NCI-H2171 treated with DMSO at 0.1 percent for 48 hours (cell line): Measurements from ENCODE around the gene PITPNM3.

ENCODE experiments used
- DNase-seq: peaks from one replicate; lab custom pipeline; 2025; lab: John Stamatoyannopoulos, UW

PITPNM3 gene

DNA sequence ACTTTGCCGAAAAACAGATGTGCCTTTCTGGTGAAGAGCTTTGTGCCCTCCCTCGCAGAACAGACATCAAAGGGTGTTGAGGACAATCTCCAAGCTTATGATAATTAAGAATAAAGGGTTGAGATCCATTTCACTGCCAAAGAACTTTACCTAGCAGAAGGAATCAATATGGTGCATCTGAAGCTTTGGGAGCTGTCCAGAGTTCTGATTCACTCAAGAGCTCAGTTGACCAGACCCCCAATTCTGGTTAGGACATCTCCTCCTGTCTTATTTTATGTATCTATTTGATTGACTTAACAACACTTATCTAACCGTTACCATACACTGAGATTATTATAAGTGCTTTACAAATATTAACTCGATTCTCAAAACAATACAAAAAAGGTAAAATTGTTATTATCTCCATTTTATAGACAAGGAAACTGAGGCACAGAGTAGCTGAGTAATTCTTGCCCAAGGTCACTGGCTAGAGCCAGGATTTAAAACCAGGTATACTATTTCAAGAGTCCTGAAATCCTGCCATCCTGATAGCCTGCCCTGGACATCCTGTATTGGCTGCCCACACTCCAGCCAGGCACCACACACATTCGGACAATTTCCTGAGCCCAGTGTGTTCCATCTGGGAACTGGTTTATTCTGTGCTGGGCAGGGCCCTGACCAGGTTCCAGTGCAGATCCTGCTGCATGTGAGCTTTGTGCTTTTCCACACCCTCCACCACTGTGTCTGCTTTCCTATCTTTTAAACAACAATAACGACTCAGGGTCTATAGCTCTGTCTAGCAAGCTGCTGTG, 29.8 kb downstream of the PITPNM3 start:
- DNase-seq, result no peak

DNA sequence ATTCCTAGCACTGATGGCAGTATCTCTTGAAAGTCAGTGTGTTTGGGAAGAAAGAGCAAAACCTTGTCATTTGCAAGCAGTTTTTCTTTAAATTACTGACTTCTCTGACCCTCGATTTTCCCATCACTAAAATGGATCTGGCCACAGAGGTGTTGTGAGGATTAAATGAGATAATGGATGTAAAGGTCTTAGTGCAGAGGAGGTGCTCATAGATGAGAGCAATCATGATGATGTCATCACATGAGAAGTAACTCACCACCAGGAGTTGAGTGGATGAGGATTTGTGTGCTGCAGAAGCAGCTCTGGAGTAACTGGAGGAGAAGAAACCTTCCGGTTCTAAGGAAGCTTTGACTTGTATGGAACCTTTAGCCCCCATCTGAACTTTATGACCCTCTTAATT, 30.6 kb downstream of the PITPNM3 start:
- no peak for DNase-seq

DNA sequence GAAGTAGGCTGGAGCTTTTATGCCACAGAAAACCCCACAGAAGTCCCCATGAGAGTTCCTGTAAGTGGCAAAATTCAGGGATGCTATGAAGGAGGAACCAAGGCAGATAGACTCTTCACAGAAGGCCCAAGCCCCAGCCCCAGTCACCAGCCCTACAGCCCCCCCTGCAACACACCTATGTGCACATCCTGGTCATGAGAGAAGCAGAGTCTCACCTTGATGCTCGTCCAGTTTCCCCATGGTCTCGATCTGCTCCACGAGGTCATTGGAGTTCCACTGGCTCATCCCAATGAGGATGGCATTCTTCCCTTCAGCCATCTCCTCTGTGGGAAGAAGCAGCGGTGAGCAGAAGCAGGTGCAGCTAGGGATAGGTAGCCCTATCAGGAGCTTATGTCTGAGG, 31.2 kb downstream of the PITPNM3 start:
- DNase-seq, result no peak

DNA sequence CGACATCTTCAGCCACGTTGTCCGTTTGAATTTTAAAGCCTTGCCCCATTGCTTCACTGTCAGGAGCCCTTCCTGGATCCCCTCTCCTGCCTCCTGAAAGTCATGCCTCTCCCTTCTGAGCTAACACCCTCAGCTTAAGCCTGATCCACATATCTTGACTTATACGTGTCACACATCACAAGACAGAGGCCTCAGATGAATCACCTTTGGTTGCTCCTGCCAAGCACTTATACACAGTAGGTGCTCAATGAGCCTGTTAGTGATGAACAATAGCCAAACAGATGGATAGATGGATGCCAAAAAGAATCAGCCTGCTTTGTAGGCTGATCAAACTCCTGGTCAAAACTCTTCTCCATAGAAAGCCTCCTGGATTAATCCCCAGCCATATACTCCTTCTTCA, 31.8 kb downstream of the PITPNM3 start:
- no peak for DNase-seq

DNA sequence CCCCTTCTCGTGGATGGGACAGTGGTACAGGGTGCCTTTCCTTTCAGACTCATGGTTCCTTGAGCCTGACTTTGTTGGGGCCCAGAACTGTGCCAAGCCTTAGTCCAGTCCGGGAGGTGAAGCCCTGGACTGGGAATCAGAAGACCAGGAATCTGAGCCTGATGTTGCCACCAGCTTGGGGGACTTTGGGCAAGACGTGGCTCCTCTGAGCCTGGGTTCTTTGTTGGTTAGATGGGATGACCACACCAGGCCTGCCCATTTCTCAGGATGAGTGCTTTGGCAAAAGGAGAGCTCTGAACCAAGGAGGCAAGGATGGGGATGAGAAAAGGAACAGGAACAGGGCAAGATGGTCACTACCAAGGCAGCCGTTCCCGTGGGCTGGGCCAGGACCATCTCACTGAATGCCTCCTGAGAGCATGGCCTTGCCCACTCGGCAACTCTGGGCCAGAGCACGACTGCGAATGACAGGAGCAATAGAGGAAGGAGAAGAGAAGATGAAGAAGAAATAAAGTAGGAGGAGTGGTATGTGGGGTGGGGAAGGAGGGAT, 32.5 kb downstream of the PITPNM3 start:
- no peak for DNase-seq

DNA sequence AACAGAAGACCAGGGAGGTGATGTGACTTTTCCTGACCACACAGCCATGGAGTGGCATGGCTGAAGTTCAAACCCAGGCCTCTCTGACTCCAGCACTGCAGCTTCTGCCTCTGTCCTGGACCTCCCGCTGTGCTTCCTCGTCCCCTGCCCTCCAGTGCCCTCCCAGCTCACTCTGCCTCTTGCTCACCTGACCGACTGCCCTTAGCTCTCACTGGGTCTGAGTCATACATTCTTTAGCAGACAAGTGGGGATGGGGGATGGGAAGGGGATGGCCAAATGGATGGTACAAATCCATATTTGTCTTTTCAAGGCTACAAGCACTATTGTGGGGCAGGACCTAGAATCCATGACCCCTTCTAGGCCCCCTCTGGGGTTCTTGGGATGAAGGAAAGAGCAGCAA, 33.0 kb downstream of the PITPNM3 start:
- DNase-seq, result no peak

DNA sequence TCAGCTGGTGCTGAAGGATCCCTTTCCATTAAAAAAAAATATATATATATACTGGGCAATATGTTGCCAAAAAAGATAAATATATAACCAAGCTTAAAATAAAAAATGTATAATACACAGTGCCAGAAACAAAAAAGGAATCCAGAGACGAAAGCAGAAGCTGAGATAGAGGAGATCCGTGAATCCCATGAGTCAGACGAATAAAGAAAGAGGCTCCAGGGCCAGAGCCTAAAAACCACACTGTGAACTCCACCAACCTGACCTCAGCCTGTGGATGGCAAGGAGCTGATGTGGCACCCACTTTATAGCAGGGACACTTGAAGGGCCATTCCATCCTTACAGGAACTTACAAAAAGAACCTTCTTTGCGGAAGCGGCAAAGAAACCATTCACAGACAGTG, 34.8 kb downstream of the PITPNM3 start:
- no peak for DNase-seq

DNA sequence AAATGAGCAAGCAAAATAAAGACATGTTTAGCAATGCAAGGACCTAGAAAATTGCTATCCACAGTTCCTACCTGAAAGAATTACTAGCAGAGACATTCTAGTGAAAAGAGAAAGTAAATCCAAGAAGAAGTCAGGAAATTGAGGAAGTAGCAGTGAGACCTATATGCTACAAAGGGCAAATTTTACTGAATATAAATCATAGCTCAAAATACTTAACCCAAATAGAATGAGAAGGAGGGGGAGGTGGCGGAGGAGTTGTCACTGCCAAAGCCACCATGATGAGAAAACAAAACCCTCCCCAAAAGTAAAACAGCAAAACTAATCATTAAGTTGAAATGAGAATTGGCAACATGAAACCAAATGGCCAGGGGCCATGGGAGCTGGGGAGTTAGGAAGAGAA, 39.3 kb downstream of the PITPNM3 start:
- DNase-seq, result no peak

DNA sequence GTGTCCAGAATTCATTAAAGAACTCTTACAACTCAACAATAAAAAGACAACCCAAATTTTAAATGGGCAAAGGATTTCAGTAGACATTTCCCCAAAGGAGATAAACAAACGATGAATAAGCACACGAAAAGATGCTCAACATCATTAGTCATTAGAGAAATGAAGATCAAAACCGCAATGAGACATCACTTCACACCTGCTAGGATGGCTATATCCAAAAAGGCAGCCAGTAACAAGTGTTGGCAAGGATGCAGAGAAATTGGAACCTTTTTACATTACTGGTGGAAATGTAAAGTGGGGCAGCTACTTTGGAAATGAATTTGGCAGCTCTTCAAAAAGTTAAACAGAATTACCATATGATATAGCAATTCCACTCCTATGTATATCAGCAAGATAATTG, 42.0 kb downstream of the PITPNM3 start:
- DNase-seq, result no peak

DNA sequence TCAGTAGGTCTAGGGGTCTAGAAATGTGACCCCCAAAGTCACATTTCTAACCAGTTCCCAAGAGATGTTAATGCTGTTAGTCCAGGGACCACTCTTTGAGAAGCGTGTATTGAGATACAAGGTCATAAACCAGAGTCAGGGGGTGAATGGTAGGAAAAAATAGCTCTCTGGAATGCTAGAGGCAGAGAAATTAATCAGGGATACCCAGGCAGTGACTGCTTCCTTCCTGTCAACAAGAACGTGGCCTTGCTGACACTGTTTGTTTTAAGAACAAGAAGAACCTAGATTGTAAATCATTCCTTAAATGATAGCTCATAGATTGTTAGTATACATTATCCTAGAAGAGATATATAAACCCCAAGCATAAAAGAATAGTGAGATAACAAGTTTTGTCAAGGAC, 43.8 kb downstream of the PITPNM3 start:
- DNase-seq, result no peak

DNA sequence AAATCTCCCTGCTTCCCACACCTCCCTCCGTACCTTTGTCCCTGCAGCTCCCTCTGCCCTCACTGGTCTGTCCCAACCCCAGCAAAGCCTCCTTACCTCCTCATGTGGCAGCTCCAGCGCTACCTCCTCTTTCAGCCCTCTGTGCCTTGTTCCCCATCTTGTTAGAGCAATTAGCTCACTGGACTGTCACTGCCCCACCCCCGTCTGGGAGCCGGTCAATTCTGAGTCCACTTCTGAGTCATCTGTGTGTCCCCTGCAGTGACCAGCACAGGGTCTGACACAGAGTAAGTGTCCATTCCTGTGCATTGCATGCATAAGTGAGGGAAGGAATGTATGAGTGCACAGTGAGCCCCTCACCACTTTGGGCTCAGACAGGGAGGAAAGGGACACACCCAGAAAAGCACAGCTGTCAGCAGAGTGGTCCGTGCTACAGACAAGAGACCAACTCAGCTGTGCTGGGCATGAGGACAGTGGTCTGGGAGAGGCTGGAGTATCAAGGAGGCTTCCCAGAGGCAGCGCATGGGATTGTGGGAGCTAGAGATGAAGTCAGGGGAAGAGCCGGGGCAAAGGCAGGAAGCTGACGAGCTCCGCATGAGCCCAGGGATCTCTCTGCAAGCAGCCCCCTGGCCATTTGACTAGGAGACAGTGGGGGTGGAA, 45.9 kb downstream of the PITPNM3 start:
- DNase-seq, result no peak

DNA sequence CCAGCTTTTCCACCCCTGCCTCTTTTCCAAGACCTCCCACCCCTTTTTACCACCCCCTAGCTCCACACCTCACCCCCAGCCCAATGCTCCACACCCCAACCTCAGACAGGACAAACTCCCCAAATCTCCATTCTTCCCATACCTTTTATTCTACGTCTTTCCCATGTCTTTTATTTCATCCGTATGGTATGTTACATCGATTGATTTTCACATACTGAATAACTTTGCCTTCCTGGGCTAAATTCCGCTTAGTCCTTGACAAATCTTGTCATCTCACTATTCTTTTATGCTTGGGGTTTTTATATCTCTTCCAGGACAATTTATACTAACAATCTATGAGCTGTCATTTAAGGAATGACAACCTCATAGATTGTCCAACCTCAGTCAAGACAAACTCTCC, 46.4 kb downstream of the PITPNM3 start:
- no peak for DNase-seq

DNA sequence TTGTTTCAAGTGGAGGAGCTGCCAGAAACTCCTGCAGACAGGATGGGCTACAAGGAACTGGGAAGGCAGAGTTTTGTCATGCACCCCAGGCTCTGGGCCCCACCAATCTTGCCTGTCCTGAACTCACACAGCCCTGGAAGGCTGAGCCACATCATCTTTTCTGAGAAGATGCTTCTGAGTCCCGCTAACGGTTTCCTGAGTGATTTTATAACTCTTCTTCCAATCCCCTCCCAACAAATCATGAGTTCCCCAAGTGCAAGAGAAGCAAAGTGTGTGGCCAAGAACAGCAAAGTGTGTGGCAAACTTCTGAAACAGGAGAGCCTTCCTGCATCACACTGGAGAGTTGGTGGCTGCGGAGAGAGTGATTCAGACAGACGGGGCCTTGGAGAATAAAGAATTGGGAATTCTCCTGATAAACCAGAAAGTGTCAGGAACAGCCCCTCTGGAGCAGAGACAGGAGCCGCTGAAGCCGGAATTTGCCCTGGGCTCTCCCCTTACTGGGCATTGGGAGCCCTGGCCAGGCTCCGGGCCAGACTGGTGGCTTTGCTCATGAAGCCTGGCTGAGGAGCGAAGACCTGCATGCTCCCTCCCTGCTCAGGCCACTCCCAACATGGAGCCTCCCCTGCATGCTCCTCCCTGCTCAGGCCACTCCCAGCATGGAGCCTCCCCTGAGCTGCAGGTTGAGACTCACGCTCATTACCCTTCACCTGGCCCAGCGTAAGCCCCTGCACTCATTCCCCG, 47.2 kb downstream of the PITPNM3 start:
- DNase-seq, result no peak

DNA sequence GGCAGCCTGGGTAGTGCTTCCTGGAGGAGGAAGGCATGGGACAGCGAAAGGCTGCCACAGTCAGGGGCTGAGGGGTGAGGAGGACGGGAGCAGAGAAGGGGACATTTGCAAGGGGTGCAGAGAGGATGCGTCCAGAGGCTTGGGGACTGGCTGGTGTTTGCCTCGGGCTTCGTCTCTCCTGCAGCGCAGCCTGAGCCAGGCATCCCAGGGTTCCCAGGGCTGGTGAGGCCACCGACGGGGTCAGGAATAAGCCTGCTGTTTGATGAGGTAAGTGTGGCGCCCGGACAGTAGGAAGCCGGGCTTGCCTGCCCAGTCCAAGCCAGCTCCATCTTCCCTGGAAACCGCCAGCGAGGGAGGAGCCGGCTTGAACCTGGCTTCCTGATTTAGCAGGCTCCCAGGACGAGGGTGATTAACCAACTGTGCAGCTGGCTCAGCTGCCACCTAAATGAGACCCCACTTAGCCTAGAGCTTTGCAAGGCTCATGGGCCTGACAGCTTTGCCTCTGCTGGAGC, 47.8 kb downstream of the PITPNM3 start:
- DNase-seq, result no peak

DNA sequence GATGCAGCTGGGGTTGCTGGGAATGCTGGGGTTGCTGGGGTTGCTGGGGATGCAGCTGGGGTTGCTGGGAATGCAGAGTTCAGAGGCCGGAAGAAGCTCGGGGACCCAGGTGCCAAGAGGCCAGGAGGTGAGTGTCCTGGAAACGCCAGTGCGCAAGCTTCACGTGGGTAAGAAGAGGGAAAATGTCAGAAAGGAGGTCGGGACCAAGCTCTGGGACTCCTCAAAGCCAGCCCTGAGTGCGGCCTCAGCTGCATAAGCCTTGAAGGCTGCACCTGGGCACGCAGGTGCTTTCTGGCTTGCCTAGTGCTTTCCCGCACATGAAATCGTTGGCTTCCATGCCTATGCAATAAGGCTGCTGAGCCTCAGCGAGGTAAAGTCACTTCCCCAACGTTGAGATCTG, 48.3 kb downstream of the PITPNM3 start:
- DNase-seq, result no peak

DNA sequence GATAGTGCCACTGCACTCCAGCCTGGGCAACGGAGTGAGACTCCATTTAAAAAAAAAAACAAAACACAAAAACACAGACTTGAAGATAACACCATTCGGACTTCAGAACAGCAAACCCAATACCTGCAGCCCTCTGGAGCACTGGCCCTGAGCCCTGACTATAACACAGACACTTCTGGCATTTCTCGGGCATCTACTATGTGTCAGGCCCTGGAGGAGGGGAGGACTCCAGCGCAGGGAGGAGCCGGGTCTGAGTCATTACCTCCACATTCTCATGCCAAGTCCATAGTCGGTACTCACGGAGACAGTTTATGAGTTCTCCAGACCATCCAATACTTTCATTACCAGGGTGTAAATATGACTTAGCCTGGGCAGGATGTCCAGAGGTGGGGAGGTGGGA, 48.8 kb downstream of the PITPNM3 start:
- DNase-seq, result no peak

DNA sequence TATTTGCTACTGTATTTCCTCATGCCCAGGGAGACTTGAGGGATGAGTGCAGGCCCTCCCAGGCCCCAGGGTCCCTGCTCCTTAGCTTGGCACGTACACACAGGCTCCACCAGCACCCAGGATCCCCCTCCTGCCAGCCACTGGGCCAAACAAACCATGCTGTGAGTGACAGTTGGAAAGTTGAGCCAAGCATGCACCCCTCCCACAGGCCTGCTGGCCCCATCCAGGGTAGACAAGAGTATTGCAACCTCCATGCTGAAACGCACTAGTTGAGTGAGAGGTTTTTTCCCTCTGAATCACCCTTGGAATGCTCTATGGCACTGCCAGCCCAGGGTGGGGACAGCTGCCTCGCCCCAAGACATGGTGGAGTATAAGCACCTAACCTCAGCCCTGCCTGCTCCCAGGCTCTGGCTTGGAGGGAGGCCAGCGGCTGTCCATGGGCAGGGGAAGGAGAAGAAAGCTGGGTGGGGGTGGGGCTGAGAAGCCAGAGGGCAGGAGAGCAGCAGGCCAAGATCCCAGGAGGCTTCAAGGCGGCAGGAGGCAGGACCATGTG, 49.6 kb downstream of the PITPNM3 start:
- DNase-seq, result no peak

DNA sequence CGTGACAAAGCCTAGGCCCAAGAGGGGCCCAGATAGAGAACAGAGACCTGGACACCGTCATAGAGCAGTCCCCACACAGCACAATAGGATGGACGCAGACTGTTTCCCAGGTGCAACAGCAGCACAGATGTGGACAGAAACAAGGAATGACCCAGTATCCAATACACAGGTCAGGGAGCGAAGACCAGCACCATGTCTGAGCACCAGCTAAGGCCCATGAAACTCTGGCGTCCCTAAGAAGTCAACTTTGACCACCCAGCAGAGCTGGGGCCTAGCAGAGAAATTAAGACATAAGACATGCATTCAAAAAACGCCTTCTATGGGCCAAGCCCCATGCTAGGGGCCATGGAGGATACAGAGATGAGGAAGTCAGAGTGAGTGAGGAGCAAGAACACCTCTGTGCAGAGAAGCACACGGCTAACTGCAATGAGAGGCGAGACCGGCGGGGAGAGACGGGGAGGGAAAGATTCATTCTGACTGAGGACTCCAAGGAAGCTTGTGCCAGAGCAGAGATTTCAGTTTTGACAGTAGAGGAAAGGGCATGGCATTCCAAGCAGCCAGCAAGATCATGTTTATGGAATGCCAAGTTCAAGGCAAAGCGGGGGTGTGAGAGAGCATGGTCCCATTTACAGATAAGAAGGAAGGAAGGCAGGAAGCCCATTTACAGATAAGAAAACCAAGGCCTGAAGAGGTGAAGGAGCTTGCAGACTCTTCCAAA, 50.8 kb downstream of the PITPNM3 start:
- no peak for DNase-seq

DNA sequence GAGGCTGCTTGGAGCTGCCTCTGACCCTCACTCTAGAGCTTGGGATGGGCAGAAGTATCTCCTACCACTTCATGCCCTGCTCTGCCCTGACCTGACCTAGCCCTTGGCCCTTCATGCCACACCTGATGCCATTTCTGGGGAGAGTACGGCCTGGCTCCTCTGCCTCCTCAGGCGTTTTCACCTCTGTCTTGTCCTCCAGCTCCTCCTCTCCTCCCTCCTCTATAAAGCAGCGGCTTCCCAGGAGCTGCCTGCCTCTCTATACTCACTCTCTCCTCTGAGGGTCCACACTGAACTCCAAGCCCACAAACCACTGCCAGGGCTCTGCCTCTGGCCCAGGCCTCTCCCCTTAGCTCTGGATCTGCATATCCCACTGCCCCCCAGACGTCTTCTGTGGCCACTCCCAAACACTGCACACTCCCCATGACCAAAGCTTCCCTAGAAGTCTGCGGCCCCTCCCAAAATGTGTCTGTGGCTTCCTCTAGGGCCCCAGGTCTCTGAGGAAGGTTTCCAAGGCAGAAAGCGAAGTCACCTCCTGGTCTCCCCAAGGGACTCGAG, 52.6 kb downstream of the PITPNM3 start:
- no peak for DNase-seq

DNA sequence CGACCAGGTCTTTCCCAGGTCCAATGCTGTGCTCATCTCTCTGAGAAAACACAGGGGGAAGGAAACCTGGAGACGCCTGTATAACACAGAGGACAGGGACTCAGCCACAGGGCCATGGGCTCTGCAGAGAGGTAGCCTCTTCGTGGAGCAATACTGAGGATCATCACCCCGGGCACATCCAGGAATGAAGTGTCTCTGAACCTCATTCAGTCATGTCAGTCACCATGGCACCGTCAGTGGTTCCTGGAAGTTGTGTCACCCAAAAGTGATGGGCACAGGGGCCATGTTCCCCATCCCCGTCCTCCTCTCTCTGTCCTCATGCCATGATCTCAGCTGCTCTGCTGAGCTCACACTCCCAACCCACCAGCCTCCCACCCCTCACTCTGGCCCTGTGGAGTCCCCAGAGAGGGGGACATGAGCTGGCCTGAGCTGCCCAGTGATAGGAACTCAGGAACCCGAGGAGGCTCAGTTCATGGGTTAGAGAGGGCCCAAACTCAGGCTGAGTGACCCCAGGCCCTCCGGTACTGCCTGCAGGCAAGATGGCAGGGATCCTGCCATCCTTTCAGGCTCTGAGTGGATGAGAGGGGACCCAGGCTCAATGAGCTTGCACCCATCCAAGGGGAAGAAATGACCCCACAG, 53.4 kb downstream of the PITPNM3 start:
- DNase-seq, result no peak

DNA sequence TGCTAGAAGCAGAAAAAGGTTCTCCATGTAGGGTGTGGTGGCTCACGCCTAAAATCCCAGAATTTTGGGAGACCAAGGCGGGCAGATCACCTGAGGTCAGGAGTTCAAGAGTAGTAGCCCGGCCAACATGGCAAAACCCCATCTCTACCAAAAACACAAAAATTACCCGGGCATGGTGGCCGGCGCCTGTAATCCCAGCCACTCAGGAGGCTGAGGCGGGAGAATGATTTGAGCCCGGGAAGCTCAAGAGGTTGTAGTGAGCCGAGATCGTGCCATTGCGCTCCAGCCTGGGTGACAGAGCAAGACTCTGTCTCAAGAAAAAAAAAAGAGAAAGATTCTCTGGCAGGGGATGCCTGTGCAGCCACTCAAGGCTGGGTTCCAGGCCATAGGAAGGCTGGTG, 54.2 kb downstream of the PITPNM3 start:
- DNase-seq, result no peak
